Measurements from ENCODE around the gene PTEN. TPM values are rescaled to one million over a fixed set of nuclear protein-coding genes. Genes with fewer than 3 reads are reported as not detected.

PTEN gene
- total RNA-seq, 1 experiment from 2014 or later: 58.7 TPM

DNA sequence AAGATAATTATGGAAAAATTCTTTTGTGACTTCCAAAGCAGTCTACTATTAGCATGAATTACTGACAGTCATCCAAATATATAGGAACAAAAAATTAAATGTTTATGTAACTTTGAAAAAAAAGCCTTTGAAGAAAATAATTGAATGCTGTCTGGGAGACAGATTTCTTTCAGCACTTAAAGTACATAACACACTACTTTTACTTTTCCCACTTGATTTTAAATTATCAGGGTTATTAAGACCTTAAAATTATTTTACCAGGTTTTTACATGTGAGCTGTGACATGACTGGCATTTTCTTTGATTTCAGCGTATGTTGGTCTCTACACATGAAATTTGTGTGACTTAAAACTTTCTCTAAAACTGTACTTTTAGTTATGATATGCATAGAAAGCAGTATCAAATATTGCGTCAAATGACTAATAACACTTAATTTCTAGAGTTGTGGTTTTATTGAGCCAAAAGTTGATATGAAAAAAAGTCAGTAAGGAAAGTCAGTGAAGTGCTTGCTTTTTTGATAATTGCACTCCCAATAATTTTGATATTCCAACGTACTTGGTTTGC is 3.1 kb downstream of the PTEN start:
- BruUV-seq (replicated peaks): no TSS peak
- CTCF ChIA-PET: no interaction called here

DNA sequence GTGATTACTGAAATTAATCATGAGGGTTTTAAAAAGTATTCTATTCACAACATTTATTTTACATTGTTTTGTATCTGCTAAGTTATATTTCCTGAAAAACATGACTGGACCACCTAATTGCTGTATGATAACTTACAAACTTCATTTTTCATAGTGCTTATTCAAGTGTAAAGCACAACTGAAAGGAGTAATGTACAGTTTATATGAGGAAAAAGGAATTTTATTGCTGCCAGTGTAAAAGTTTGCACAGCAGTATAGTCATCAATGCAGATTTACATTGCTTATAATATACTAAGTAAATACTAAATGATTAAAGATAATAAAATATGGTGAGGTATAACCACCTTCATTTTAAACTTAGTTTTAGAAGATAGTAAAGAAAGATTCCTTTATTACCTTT is 4.0 kb downstream of the PTEN start:
- Histone ChIP-seq H2AFZ (ENCODE audit: low read depth, low read length, poor library complexity, severe bottlenecking) (no peak overlapping the region), H3K27ac (ENCODE audit: low read depth, low read length) (no peak overlapping the region), H3K9me2 (ENCODE audit: insufficient read depth) (no peaks in the 10 kb centered on the region), H3K27me3 (ENCODE audit: insufficient read depth, low read length) (no peaks in the 10 kb centered on the region), H3K79me2 (ENCODE audit: insufficient read depth, low read length) (peaks cover 89% of the 10 kb centered on the region), H3K4me3 (replicated peaks in 1 of 2; ENCODE audit: low read depth in 1 of 2, low read length in 2 of 2) (no peak overlapping the region), H3K36me3 (ENCODE audit: control insufficient read depth in 1 of 2, insufficient read depth in 2 of 2, low read length in 2 of 2) (0 out of 4 replicates have a peak, but pooled peaks cover 0 to 6% of the 10 kb centered on the region in 2 experiments), H3K4me1 (ENCODE audit: control insufficient read depth in 1 of 2, insufficient read depth in 2 of 2, low read length in 2 of 2) (peaks cover 10 to 19% of the 10 kb centered on the region in 2 experiments; a peak in 3 of 4 replicates), H3K4me2 (ENCODE audit: low read length) (no peak overlapping the region), H4K20me1 (ENCODE audit: insufficient read depth) (peaks cover 10% of the 10 kb centered on the region; the same call in 1 of the 2 replicates), H3K9me3 (ENCODE audit: control insufficient read depth in 1 of 2, insufficient read depth in 1 of 2, low read depth in 1 of 2, low read length in 2 of 2) (no peaks in the 10 kb centered on the region), H3K9ac (ENCODE audit: low read length) (no peak overlapping the region)
- RAD21 ChIA-PET (ENCODE audit: low non-redundant PET in 1 of 2, low total read pairs in 2 of 2, uncharacterized antibody in 2 of 2, unreplicated experiment in 2 of 2): no interaction called here
- BruUV-seq (replicated peaks): no TSS peak
- DNase-seq (ENCODE audit: low read depth, low spot score) (no peak), ATAC-seq (no peak)
- intact Hi-C loops (cut with micrococcal nuclease): no loop called here
- POLR2A ChIA-PET: no interaction called here
- CTCF ChIA-PET: no interaction called here
- no peak for TF ChIP-seq RAD21 (IDR thresholded peaks at IDR 0.05; ENCODE audit: low read depth)
- TF ChIP-seq, protein P1, sequence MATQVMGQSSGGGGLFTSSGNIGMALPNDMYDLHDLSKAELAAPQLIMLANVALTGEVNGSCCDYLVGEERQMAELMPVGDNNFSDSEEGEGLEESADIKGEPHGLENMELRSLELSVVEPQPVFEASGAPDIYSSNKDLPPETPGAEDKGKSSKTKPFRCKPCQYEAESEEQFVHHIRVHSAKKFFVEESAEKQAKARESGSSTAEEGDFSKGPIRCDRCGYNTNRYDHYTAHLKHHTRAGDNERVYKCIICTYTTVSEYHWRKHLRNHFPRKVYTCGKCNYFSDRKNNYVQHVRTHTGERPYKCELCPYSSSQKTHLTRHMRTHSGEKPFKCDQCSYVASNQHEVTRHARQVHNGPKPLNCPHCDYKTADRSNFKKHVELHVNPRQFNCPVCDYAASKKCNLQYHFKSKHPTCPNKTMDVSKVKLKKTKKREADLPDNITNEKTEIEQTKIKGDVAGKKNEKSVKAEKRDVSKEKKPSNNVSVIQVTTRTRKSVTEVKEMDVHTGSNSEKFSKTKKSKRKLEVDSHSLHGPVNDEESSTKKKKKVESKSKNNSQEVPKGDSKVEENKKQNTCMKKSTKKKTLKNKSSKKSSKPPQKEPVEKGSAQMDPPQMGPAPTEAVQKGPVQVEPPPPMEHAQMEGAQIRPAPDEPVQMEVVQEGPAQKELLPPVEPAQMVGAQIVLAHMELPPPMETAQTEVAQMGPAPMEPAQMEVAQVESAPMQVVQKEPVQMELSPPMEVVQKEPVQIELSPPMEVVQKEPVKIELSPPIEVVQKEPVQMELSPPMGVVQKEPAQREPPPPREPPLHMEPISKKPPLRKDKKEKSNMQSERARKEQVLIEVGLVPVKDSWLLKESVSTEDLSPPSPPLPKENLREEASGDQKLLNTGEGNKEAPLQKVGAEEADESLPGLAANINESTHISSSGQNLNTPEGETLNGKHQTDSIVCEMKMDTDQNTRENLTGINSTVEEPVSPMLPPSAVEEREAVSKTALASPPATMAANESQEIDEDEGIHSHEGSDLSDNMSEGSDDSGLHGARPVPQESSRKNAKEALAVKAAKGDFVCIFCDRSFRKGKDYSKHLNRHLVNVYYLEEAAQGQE (IDR thresholded peaks at IDR 0.05; ENCODE audit: low read depth): no peak
- TF ChIP-seq SRF (IDR thresholded peaks at IDR 0.05; ENCODE audit: low read depth): no peak
- TF ChIP-seq ZNF274 (IDR thresholded peaks at IDR 0.05; ENCODE audit: low read depth, low read length): no peak
- TF ChIP-seq, protein P2, sequence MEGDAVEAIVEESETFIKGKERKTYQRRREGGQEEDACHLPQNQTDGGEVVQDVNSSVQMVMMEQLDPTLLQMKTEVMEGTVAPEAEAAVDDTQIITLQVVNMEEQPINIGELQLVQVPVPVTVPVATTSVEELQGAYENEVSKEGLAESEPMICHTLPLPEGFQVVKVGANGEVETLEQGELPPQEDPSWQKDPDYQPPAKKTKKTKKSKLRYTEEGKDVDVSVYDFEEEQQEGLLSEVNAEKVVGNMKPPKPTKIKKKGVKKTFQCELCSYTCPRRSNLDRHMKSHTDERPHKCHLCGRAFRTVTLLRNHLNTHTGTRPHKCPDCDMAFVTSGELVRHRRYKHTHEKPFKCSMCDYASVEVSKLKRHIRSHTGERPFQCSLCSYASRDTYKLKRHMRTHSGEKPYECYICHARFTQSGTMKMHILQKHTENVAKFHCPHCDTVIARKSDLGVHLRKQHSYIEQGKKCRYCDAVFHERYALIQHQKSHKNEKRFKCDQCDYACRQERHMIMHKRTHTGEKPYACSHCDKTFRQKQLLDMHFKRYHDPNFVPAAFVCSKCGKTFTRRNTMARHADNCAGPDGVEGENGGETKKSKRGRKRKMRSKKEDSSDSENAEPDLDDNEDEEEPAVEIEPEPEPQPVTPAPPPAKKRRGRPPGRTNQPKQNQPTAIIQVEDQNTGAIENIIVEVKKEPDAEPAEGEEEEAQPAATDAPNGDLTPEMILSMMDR (IDR thresholded peaks at IDR 0.05 in 2 of 3, conservative IDR thresholded peaks at IDR 0.05 in 1 of 3; ENCODE audit: borderline replicate concordance in 1 of 3, insufficient read depth in 1 of 3, low read depth in 2 of 3, low read length in 2 of 3): no peak
- TF ChIP-seq JUND (IDR thresholded peaks at IDR 0.05): no peak
- TF ChIP-seq POLR2AphosphoS5 (IDR thresholded peaks at IDR 0.05; ENCODE audit: low read depth, low read length): no peak
- no peak for TF ChIP-seq EGR1 (IDR thresholded peaks at IDR 0.05; ENCODE audit: low read depth)
- no peak for TF ChIP-seq FOSL1 (IDR thresholded peaks at IDR 0.05; ENCODE audit: low read depth)
- TF ChIP-seq, protein P3, sequence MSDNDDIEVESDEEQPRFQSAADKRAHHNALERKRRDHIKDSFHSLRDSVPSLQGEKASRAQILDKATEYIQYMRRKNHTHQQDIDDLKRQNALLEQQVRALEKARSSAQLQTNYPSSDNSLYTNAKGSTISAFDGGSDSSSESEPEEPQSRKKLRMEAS (IDR thresholded peaks at IDR 0.05): no peak
- TF ChIP-seq CBX3 (IDR thresholded peaks at IDR 0.05; ENCODE audit: low read depth): no peak

More for the DNA sequence above, 3.1 kb downstream of the PTEN start:
- Histone ChIP-seq H3K9me2 (ENCODE audit: insufficient read depth) (no peaks in the 10 kb centered on the region), H3K36me3 (ENCODE audit: control insufficient read depth in 1 of 2, insufficient read depth in 2 of 2, low read length in 2 of 2) (0 out of 4 replicates have a peak, but pooled peaks cover 0 to 6% of the 10 kb centered on the region in 2 experiments), H3K4me2 (ENCODE audit: low read length) (no peak overlapping the region), H3K27me3 (ENCODE audit: insufficient read depth, low read length) (no peaks in the 10 kb centered on the region), H2AFZ (ENCODE audit: low read depth, low read length, poor library complexity, severe bottlenecking) (no peak overlapping the region), H3K27ac (ENCODE audit: low read depth, low read length) (no peak overlapping the region), H3K9me3 (ENCODE audit: control insufficient read depth in 1 of 2, insufficient read depth in 1 of 2, low read depth in 1 of 2, low read length in 2 of 2) (no peaks in the 10 kb centered on the region), H4K20me1 (ENCODE audit: insufficient read depth) (peaks cover 10% of the 10 kb centered on the region; the same call in 1 of the 2 replicates), H3K4me3 (replicated peaks in 1 of 2; ENCODE audit: low read depth in 1 of 2, low read length in 2 of 2) (no peak overlapping the region), H3K79me2 (ENCODE audit: insufficient read depth, low read length) (peaks cover 79% of the 10 kb centered on the region), H3K4me1 (ENCODE audit: control insufficient read depth in 1 of 2, insufficient read depth in 2 of 2, low read length in 2 of 2) (peaks cover 13 to 25% of the 10 kb centered on the region in 2 experiments; a peak in 3 of 4 replicates), H3K9ac (ENCODE audit: low read length) (no peak overlapping the region)
- RAD21 ChIA-PET (ENCODE audit: low non-redundant PET in 1 of 2, low total read pairs in 2 of 2, uncharacterized antibody in 2 of 2, unreplicated experiment in 2 of 2): no interaction called here
- POLR2A ChIA-PET: no interaction called here
- TF ChIP-seq EZH2phosphoT487 (IDR thresholded peaks at IDR 0.05; ENCODE audit: borderline replicate concordance) (no peak), ZNF274 (IDR thresholded peaks at IDR 0.05; ENCODE audit: low read depth, low read length) (no peak), POLR2AphosphoS5 (IDR thresholded peaks at IDR 0.05; ENCODE audit: low read depth, low read length) (no peak), CEBPB (IDR thresholded peaks at IDR 0.05; ENCODE audit: low read depth) (no peak), ELF1 (IDR thresholded peaks at IDR 0.05; ENCODE audit: borderline replicate concordance, low read depth) (no peak), SRF (IDR thresholded peaks at IDR 0.05; ENCODE audit: low read depth) (no peak), SP1 (IDR thresholded peaks at IDR 0.05; ENCODE audit: low read depth) (no peak), TCF7L2 (IDR thresholded peaks at IDR 0.05; ENCODE audit: borderline replicate concordance, extremely low read depth, insufficient read depth, insufficient read length) (no peak), ZFX (IDR thresholded peaks at IDR 0.05) (no peak), EGR1 (IDR thresholded peaks at IDR 0.05; ENCODE audit: low read depth) (no peak)
- TF ChIP-seq, protein P3 (IDR thresholded peaks at IDR 0.05): no peak
- ATAC-seq: no peak
- no peak for DNase-seq (ENCODE audit: low read depth, low spot score)
- intact Hi-C loops (cut with micrococcal nuclease): no loop called here
